AG04449 (cell line): ENCODE measurements around the gene DNAJC30.

Source experiments
- CTCF ChIA-PET: fragments of 350-600 bp; formaldehyde crosslinking; extraction: SDS; loops from one replicate; lab custom pipeline; 2021; ENCODE audit warnings: antibody characterized with exemption; lab: Yijun Ruan, JAX
- POLR2A ChIA-PET: fragments of 400-600, 350-600 bp; formaldehyde crosslinking; extraction: SDS; loops from one replicate; lab custom pipeline; 2020; ENCODE audit warnings: antibody characterized with exemption, inconsistent platforms; lab: Yijun Ruan, JAX
- DNase-seq: peaks from one replicate; pipeline ENCODE4 v3.0.0-alpha.2; 2010; ENCODE audit warnings: low read depth, low spot score
- H3K4me3 ChIP-seq: 2 replicates; pipeline ENCODE4 v1.5.1; 2011; ENCODE audit warnings: low read depth, mild to moderate bottlenecking, control low read depth, low read length
- TF ChIP-seq, protein P1 (sequence below): IDR thresholded peaks from one replicate; pipeline ENCODE4 v1.5.1; 2011; ENCODE audit warnings: mild to moderate bottlenecking, moderate library complexity, low read length, control low read depth, inconsistent platforms; ENCODE audit not compliant: insufficient read depth; ENCODE audit errors: missing control alignments

Gene DNAJC30

DNA sequence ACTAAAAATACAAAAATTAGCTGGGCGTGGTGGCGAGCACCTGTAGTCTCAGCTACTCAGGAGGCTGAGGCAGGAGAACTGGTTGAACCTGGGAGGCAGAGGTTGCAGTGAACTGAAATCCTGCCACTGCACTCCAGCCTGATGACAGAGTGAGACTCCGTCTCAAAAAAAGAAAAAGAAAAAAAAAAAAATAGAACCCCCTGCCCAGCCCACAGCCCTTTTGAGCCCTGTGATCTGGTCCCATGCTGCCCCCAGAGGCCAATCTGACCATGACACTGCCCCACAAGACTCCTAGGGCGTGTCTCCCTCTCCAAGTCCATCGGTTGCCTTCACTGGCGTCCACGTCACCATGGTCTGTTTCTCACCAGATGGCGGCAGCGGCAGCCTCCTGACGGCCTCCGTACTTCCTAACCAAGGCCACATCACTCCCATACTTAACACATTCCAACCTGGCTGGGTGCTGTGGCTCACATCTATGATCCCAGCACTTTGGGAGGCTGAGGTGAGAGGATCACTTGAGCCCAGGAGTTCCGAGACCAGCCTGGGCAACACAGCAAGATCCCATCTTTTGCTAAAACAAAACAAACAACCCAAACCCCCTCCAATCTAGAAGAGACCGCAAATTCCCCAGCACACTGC is 18.2 kb upstream of the DNAJC30 start:
- ChIA-PET POLR2A (no interaction called here), CTCF (interaction anchor here (0.7 to 4.2 kb wide), 11 partner anchors 9 to 206 kb away, joined by 3 to 29 read pairs (median 4); no protein-coding TSS in a partner anchor)
- H3K4me3 ChIP-seq: no peak overlapping the region
- no peak for DNase-seq
- TF ChIP-seq, protein P1, sequence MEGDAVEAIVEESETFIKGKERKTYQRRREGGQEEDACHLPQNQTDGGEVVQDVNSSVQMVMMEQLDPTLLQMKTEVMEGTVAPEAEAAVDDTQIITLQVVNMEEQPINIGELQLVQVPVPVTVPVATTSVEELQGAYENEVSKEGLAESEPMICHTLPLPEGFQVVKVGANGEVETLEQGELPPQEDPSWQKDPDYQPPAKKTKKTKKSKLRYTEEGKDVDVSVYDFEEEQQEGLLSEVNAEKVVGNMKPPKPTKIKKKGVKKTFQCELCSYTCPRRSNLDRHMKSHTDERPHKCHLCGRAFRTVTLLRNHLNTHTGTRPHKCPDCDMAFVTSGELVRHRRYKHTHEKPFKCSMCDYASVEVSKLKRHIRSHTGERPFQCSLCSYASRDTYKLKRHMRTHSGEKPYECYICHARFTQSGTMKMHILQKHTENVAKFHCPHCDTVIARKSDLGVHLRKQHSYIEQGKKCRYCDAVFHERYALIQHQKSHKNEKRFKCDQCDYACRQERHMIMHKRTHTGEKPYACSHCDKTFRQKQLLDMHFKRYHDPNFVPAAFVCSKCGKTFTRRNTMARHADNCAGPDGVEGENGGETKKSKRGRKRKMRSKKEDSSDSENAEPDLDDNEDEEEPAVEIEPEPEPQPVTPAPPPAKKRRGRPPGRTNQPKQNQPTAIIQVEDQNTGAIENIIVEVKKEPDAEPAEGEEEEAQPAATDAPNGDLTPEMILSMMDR: peak; percentile 66

DNA sequence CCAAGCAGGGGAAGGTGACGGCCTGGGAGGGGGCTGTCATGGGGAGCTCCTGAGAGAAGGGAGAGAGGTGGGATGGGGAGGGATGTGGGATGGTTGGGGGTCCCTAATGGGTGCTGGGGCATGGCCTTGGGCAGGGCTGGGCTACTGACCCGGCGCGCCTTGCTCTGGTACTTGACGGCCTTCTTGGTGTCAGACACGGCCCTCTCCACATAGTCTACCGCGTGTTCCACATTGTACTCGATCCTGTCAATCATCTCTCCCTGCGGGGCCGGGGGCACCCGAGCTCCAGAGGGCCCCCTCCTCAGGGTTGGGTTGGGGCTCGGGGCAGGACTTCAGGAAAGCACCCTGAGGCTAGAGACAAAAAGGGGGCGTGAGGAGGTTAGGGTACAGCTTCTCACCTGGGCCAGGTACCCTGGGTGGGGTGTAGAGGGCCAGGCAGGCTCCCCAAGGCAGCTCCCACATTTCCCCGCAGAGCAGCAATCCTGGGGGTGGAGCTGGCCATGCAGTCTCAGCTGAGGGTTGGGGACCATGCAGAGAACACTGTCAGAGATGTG is 17.4 kb upstream of the DNAJC30 start:
- CTCF ChIA-PET: interaction anchor here (0.6 to 4.2 kb wide), 10 partner anchors 9 to 207 kb away, joined by 3 to 29 read pairs (median 4); no protein-coding TSS in a partner anchor
- TF ChIP-seq, protein P1: no peak
- POLR2A ChIA-PET: no interaction called here
- H3K4me3 ChIP-seq: no peak overlapping the region
- no peak for DNase-seq

DNA sequence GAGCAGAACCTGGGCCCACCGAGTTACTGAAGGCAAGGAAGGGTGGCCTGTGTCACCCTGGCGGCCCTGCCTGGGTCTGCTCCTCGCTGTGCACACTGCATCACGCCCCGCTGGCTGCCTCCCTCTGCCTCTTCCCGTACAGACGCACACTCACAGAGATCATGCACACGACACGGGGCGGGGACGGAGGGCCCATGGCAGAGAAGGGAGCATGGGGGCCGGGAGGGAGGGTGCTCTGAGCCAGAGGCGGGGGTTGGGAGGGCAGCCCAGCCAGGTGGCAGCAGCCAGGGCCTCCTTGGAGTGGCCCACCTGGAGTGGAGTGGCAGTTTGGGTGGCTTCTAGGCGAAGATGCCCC is 16.8 kb upstream of the DNAJC30 start:
- DNase-seq: no peak
- CTCF ChIA-PET: interaction anchor here (1.0 to 3.6 kb wide), 4 partner anchors 8 to 32 kb away, joined by 4 to 29 read pairs (median 15); no protein-coding TSS in a partner anchor
- no peak overlapping the region for H3K4me3 ChIP-seq
- TF ChIP-seq, protein P1: no peak
- POLR2A ChIA-PET: no interaction called here

DNA sequence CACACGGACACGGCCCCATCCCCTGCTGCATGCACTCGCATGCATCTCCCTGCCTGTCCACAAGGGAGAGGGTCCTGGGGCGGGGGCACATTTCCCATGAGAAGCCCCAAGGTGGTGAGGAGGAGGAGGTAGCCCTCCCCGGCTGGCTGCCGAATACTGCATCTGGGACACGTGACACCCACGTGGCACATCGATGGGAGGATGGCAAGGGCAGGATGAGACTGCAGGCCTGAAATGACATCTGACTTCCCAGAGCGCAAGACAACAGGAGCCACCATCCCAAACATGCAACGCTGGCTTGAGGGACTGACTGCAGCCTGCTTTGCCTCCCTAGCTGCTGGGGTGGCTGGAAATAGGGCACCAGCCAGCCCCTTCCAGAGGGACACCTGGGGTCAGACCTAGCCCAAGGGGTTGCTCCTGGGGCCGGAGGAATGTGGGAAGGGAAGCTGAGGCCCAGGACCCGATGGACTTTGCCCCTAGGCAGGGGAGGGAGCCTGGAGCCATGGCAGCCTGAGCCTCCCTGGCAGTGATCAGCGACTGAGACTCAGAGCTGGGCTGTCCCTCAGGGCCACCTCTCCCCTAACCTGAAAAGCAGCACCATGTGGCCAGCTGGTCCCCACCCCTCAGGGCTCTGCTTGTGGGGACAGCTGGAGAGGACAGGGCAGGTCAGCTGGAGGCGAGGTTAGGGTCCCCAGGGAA is 16.3 kb upstream of the DNAJC30 start:
- ChIA-PET CTCF (interaction anchor here (1.0 to 3.6 kb wide), 2 partner anchors 11 to 21 kb away, joined by 4 to 29 read pairs; no protein-coding TSS in a partner anchor), POLR2A (interaction anchor here (0.8 to 1.0 kb wide), 2 partner anchors 16 to 39 kb away, joined by 3 to 4 read pairs; partner anchors contain the start of gene ABHD11)
- H3K4me3 ChIP-seq: no peak overlapping the region
- no peak for DNase-seq
- TF ChIP-seq, protein P1: no peak

DNA sequence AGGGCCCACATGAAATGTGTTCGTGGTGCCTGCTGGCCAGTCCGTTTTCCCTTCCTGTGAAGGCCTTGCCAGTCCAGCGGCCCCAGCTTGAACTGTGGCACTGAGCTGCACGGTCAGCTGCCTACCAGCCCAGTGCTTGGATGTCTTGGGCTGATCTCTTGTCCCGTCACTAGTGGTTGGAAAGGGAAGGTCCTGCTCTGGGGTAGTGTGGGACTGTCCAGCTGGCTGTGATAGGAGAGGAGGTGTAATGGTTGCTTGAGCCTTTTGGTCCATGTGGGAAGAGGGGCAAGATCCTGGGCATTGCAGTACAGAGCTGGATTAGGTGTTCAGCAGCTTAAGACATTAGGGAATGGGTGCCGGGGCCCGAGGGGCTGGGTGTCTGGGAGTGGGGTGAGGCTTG is 15.2 kb upstream of the DNAJC30 start:
- no peak for DNase-seq
- TF ChIP-seq, protein P1: no peak
- H3K4me3 ChIP-seq: no peak overlapping the region
- CTCF ChIA-PET: interaction anchor here (1.5 to 1.9 kb wide), 2 partner anchors 30 to 91 kb away, joined by 5 to 7 read pairs; partner anchors contain the start of gene VPS37D
- POLR2A ChIA-PET: interaction anchor here (0.6 to 1.0 kb wide), 3 partner anchors 17 to 132 kb away, joined by 3 to 5 read pairs (median 4); partner anchors contain the start of gene ABHD11
